Tibial nerve (tissue), 4 donors: Measurements from ENCODE around the gene DENND1A. TPM values are rescaled to one million over a fixed set of nuclear protein-coding genes. Genes with fewer than 3 reads are reported as not detected.

Experiments
- DNase-seq, 2 donors: peaks; one replicate each; pipeline ENCODE4 v3.0.0-alpha.2; 2019; ENCODE audit warnings: low spot score in 2 of 2
- H3K27ac ChIP-seq, 4 donors: fragments of 200-600 bp; sonication (generic) in 3 of 4; one replicate each; pipeline ENCODE4 v1.5.1; 2017 to 2019; ENCODE audit warnings: mild to moderate bottlenecking in 1 of 4
- H3K27me3 ChIP-seq, 2 donors: fragments of 200-600 bp; sonication (generic) in 1 of 2; one replicate each; pipeline versions ENCODE4 v1.5.1 to v1.6.0; 2017 to 2019
- H3K36me3 ChIP-seq, 3 donors: fragments of 200-600 bp; sonication (generic); one replicate each; pipeline ENCODE4 v1.5.1; 2018 to 2019
- H3K4me1 ChIP-seq, 4 donors: fragments of 200-600 bp; sonication (generic) in 3 of 4; one replicate each; pipeline ENCODE4 v1.5.1; 2017 to 2019
- H3K4me3 ChIP-seq, 4 donors: fragments of 200-600 bp; sonication (generic) in 3 of 4; one replicate each; pipeline ENCODE4 v1.5.1; 2017 to 2019; ENCODE audit warnings: mild to moderate bottlenecking in 1 of 4, moderate library complexity in 1 of 4
- H3K9me3 ChIP-seq, 4 donors: fragments of 200-600 bp; sonication (generic) in 3 of 4; one replicate each; pipeline ENCODE4 v1.5.1; 2017 to 2019
- EP300 ChIP-seq, 2 donors: sonication (generic); formaldehyde crosslinking; IDR thresholded peaks; one replicate each; pipeline ENCODE4 v1.6.1; 2017; ENCODE audit warnings: antibody characterized with exemption in 2 of 2, mild to moderate bottlenecking in 1 of 2
- POLR2A ChIP-seq, 2 donors: fragments of 450-650 bp; IDR thresholded peaks; one replicate each; pipeline ENCODE4 v1.6.1; 2017; ENCODE audit warnings: antibody characterized with exemption in 2 of 2, mild to moderate bottlenecking in 2 of 2, moderate library complexity in 2 of 2
- WGBS, 2 donors: methylation state at CpG; one replicate each; pipeline ENCODE4 v1.1.5; 2018; 5-methylcytosine and 5-hydroxymethylcytosine counted together
- total RNA-seq, 4 donors: library from RNA; depleted of rRNA; stranded (reverse); fragments of >200 nt; gene quantifications; one replicate each; pipeline ENCODE4 v1.1.0, GENCODE V29; 2016
- TF ChIP-seq, protein P1 (sequence below), 5 experiments: fragments of 200-600 bp in 3 of 5; fragments of 450-650 bp in 2 of 5; sonication (generic) in 3 of 5; IDR thresholded peaks; one replicate each; pipeline ENCODE4 v1.5.1; 2016 to 2019; ENCODE audit warnings: antibody characterized with exemption in 5 of 5, mild to moderate bottlenecking in 3 of 5, moderate library complexity in 2 of 5

Gene DENND1A
- total RNA-seq, 4 donors from 2014 or later = 17.5 to 34.8 (median 20.1) TPM

DNA sequence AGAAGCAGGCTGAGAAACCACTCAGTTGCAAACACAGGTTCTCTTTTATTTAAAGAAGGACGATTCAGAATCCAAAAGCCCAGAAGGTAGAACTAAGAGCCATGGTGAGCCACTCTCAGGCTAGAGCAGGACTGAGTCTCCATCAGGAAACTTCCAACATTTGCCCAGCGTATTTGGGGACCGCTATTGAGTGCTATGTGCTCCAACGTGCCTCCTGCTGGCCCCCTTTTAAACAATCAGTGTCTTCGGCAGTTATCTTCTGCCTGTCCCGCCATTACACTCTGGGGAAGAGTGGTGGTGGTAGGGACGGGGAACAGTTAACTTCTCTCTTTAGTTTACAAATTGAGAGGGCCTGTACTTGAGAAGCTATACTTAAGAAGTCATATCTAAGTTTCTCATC, 78.1 kb downstream of the DENND1A start:
- WGBS, 2 donors = 83 to 87% methylated on average over 7 of the region's 7 CpGs
- H3K27ac ChIP-seq = no peak overlapping the region
- H3K9me3 ChIP-seq = peaks cover 0 to 24% (median 4%) of the 10 kb centered on the region in 4 donors
- TF ChIP-seq EP300 (IDR thresholded peaks at IDR 0.05) = no peak
- TF ChIP-seq POLR2A (IDR thresholded peaks at IDR 0.05) = no peak
- TF ChIP-seq, protein P1, sequence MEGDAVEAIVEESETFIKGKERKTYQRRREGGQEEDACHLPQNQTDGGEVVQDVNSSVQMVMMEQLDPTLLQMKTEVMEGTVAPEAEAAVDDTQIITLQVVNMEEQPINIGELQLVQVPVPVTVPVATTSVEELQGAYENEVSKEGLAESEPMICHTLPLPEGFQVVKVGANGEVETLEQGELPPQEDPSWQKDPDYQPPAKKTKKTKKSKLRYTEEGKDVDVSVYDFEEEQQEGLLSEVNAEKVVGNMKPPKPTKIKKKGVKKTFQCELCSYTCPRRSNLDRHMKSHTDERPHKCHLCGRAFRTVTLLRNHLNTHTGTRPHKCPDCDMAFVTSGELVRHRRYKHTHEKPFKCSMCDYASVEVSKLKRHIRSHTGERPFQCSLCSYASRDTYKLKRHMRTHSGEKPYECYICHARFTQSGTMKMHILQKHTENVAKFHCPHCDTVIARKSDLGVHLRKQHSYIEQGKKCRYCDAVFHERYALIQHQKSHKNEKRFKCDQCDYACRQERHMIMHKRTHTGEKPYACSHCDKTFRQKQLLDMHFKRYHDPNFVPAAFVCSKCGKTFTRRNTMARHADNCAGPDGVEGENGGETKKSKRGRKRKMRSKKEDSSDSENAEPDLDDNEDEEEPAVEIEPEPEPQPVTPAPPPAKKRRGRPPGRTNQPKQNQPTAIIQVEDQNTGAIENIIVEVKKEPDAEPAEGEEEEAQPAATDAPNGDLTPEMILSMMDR (IDR thresholded peaks at IDR 0.05) = no peak
- no peaks in the 10 kb centered on the region for H3K4me1 ChIP-seq
- H3K27me3 ChIP-seq = no peaks in the 10 kb centered on the region
- H3K36me3 ChIP-seq = peaks cover 0 to 44% (median 0%) of the 10 kb centered on the region in 3 donors
- H3K4me3 ChIP-seq = no peak overlapping the region
- DNase-seq = no peak

DNA sequence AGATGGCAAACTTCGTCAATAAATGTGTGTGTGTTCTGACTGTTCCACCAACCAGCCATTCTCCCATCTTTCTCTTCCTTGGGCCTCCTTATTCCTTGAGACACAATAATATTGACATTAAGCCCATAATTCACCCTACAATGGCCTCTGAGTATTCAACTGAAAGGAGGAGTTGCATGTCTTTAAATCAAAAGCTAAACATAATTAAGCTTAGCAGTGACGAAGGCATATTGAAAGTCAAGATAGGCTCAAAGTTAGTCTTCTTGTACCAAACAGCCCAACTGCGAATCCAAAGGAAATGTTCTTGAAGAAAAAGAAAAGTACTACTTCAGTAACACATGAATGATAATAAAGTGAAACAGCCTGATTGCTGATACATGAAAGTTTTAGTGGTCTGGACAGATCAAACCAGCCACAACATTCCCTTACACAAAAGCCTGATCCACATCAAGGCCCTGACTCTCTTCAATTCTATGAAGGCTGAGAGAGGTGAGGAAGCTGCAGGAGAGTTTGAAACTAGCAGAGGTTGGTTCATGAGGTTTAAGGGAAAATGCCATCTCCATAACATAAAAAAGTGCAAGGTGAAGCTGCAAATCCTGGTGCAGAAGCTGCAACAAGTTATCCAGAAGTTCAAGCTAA, 81.4 kb downstream of the DENND1A start:
- no peak overlapping the region for H3K4me3 ChIP-seq
- 96 to 100% methylated on average over 3 of the region's 3 CpGs for WGBS, 2 donors

GRCh38 chr9:123846966-123847365, 83.0 kb downstream of the DENND1A start:
- Histone ChIP-seq H3K9me3 (peaks cover 0 to 68% (median 20%) of the 10 kb centered on the region in 4 donors), H3K36me3 (peaks cover 0 to 79% (median 0%) of the 10 kb centered on the region in 3 donors), H3K4me1 (no peaks in the 10 kb centered on the region), H3K27ac (no peak overlapping the region), H3K4me3 (no peak overlapping the region), H3K27me3 (no peaks in the 10 kb centered on the region)
- DNase-seq = no peak
- TF ChIP-seq, protein P1 (IDR thresholded peaks at IDR 0.05) = no peak
- TF ChIP-seq EP300 (IDR thresholded peaks at IDR 0.05) (no peak), POLR2A (IDR thresholded peaks at IDR 0.05) (no peak)

More for the DNA sequence above, 81.4 kb downstream of the DENND1A start:
- TF ChIP-seq EP300 (IDR thresholded peaks at IDR 0.05) (no peak), POLR2A (IDR thresholded peaks at IDR 0.05) (no peak)
- TF ChIP-seq, protein P1 (IDR thresholded peaks at IDR 0.05) = no peak
- Histone ChIP-seq H3K36me3 (peaks cover 0 to 67% (median 0%) of the 10 kb centered on the region in 3 donors), H3K27me3 (no peaks in the 10 kb centered on the region), H3K9me3 (peaks cover 0 to 57% (median 17%) of the 10 kb centered on the region in 4 donors), H3K27ac (no peak overlapping the region), H3K4me1 (no peaks in the 10 kb centered on the region)
- no peak for DNase-seq

- Histone ChIP-seq H3K9me3 (peaks cover 0 to 62% (median 20%) of the 10 kb centered on the region in 4 donors), H3K27ac (no peak overlapping the region), H3K27me3 (no peaks in the 10 kb centered on the region), H3K4me3 (no peak overlapping the region), H3K36me3 (peaks cover 0 to 64% (median 0%) of the 10 kb centered on the region in 3 donors), H3K4me1 (no peaks in the 10 kb centered on the region)
- DNase-seq = no peak
- WGBS, 2 donors = 97 to 99% methylated on average over 4 of the region's 4 CpGs
- TF ChIP-seq, protein P1 (IDR thresholded peaks at IDR 0.05) = no peak
- no peak for TF ChIP-seq EP300 (IDR thresholded peaks at IDR 0.05)
- no peak for TF ChIP-seq POLR2A (IDR thresholded peaks at IDR 0.05)
These were observed 86.2 kb downstream of the DENND1A start for GRCh38 chr9:123843703-123844102.

- Histone ChIP-seq H3K4me1 (peaks cover 0 to 13% (median 0%) of the 10 kb centered on the region in 4 donors), H3K27me3 (no peaks in the 10 kb centered on the region), H3K36me3 (peaks cover 0 to 10% (median 0%) of the 10 kb centered on the region in 3 donors), H3K27ac (no peak overlapping the region), H3K9me3 (peaks cover 0 to 6% (median 0%) of the 10 kb centered on the region in 4 donors), H3K4me3 (no peak overlapping the region)
- WGBS, 2 donors = 74 to 83% methylated on average over 1 of the region's 1 CpG
- TF ChIP-seq POLR2A (IDR thresholded peaks at IDR 0.05) = no peak
- TF ChIP-seq, protein P1 (IDR thresholded peaks at IDR 0.05) = no peak
- TF ChIP-seq EP300 (IDR thresholded peaks at IDR 0.05) = no peak
- DNase-seq = no peak
These were observed 94.1 kb downstream of the DENND1A start for GRCh38 chr9:123835821-123836220.
